HEK293 (cell line): ENCODE results near the gene ABCC3.

Experiments
- CTCF ChIP-seq: fragments of 450-650 bp; formaldehyde crosslinking; IDR thresholded peaks from 2 replicates; pipeline ENCODE4 v1.5.1; 2016; ENCODE audit warnings: missing biosample characterization, missing genetic modification characterization
- PRDM2 ChIP-seq: fragments of 450-650 bp; formaldehyde crosslinking; IDR thresholded peaks from 2 replicates; pipeline ENCODE4 v1.5.1; 2016; ENCODE audit warnings: missing biosample characterization, missing genetic modification characterization, borderline replicate concordance
- REST ChIP-seq: fragments of 450-650 bp; formaldehyde crosslinking; IDR thresholded peaks from 2 replicates; pipeline ENCODE4 v1.5.1; 2016; ENCODE audit warnings: missing biosample characterization, missing genetic modification characterization
- ZNF10 ChIP-seq: fragments of 450-650 bp; formaldehyde crosslinking; IDR thresholded peaks from 2 replicates; pipeline ENCODE4 v1.5.1; 2017; ENCODE audit warnings: missing biosample characterization, missing genetic modification characterization

- TF ChIP-seq REST (tag by site-specific recombination) (no peak), CTCF (tag by site-specific recombination) (no peak), ZNF10 (tag by site-specific recombination) (no peak), PRDM2 (tag by site-specific recombination) (no peak)
These were observed 26.7 kb downstream of the ABCC3 start for GRCh38 chr17:50661348-50661747.
